ENCODE results near the gene MS4A2. TPM values are rescaled to one million over a fixed set of nuclear protein-coding genes. Genes with fewer than 3 reads are reported as not detected.

MS4A2 gene
- total and polyA plus RNA-seq, 4 donors: 0.23 to 8.5 (median 0.63) TPM

GRCh38 chr11:60077216-60077817 lies 11.1 kb upstream of the MS4A2 start:
- no peaks in the 10 kb centered on the region for H3K27me3 ChIP-seq (ENCODE audit: control insufficient read depth in 3 of 3, insufficient read depth in 3 of 3, low read length in 2 of 3)
- TF ChIP-seq, protein P1, sequence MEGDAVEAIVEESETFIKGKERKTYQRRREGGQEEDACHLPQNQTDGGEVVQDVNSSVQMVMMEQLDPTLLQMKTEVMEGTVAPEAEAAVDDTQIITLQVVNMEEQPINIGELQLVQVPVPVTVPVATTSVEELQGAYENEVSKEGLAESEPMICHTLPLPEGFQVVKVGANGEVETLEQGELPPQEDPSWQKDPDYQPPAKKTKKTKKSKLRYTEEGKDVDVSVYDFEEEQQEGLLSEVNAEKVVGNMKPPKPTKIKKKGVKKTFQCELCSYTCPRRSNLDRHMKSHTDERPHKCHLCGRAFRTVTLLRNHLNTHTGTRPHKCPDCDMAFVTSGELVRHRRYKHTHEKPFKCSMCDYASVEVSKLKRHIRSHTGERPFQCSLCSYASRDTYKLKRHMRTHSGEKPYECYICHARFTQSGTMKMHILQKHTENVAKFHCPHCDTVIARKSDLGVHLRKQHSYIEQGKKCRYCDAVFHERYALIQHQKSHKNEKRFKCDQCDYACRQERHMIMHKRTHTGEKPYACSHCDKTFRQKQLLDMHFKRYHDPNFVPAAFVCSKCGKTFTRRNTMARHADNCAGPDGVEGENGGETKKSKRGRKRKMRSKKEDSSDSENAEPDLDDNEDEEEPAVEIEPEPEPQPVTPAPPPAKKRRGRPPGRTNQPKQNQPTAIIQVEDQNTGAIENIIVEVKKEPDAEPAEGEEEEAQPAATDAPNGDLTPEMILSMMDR (IDR thresholded peaks at IDR 0.05; ENCODE audit: control extremely low read depth, extremely low read depth): no peak
- DNase-seq (no peak), ATAC-seq (ENCODE audit: insufficient read depth, low FRiP score) (no peak)
- no peak overlapping the region for H3K4me3 ChIP-seq
- 76 to 77% methylated on average over 15 of the region's 15 CpGs for WGBS, 2 donors
- H3K27ac ChIP-seq (ENCODE audit: low read depth in 1 of 2, low read length in 1 of 2): no peak overlapping the region
- peaks cover 0 to 2% (median 0%) of the 10 kb centered on the region in 4 donors for H3K9me3 ChIP-seq (ENCODE audit: control insufficient read depth in 4 of 4, insufficient read depth in 3 of 4, low read length in 3 of 4)
- no peak overlapping the region for H3K9ac ChIP-seq (ENCODE audit: insufficient read depth in 1 of 2, low read length in 2 of 2)
- H3K36me3 ChIP-seq (ENCODE audit: control insufficient read depth in 4 of 4, insufficient read depth in 4 of 4, low read length in 4 of 4): no peaks in the 10 kb centered on the region
- no peaks in the 10 kb centered on the region for H3K4me1 ChIP-seq (ENCODE audit: control insufficient read depth in 5 of 5, insufficient read depth in 5 of 5, low read length in 5 of 5)

- DNase-seq: no peak
- Histone ChIP-seq H3K4me3 (no peak overlapping the region), H3K9ac (ENCODE audit: insufficient read depth in 1 of 2, low read length in 2 of 2) (no peak overlapping the region), H3K4me1 (ENCODE audit: control insufficient read depth in 5 of 5, insufficient read depth in 5 of 5, low read length in 5 of 5) (no peaks in the 10 kb centered on the region), H3K36me3 (ENCODE audit: control insufficient read depth in 4 of 4, insufficient read depth in 4 of 4, low read length in 4 of 4) (no peaks in the 10 kb centered on the region), H3K27me3 (ENCODE audit: control insufficient read depth in 3 of 3, insufficient read depth in 3 of 3, low read length in 2 of 3) (no peaks in the 10 kb centered on the region), H3K9me3 (ENCODE audit: control insufficient read depth in 4 of 4, insufficient read depth in 3 of 4, low read length in 3 of 4) (peaks cover 0 to 2% (median 0%) of the 10 kb centered on the region in 4 donors), H3K27ac (ENCODE audit: low read depth in 1 of 2, low read length in 1 of 2) (no peak overlapping the region)
- WGBS, 2 donors: 76 to 90% methylated on average over 1 of the region's 1 CpG
- ATAC-seq (ENCODE audit: insufficient read depth, low FRiP score): no peak
- TF ChIP-seq, protein P1 (IDR thresholded peaks at IDR 0.05; ENCODE audit: control extremely low read depth, extremely low read depth): no peak
These were observed 10.5 kb upstream of the MS4A2 start for GRCh38 chr11:60077981-60078380.

DNA sequence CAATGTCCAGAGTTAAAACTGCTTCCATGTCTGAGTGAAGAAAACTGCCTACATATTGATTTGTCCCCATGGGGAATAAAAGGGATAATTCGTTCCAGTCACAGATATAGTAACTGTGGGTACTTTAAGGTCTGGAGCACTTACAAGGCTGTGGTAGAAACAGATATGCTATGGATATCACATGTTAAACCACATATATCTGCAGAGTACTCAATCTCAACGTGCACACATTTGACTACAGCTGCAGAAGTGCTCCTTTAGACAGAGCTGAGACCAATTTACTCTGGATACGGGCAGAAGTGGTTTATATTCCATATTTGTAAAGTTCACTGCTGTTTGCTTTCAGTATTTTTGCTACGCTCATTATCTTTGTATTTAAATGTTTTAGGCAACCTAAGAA lies 9.7 kb upstream of the MS4A2 start:
- 62 to 66% methylated on average over 4 of the region's 4 CpGs for WGBS, 2 donors
- H3K27me3 ChIP-seq (ENCODE audit: control insufficient read depth in 3 of 3, insufficient read depth in 3 of 3, low read length in 2 of 3): no peaks in the 10 kb centered on the region
- H3K36me3 ChIP-seq (ENCODE audit: control insufficient read depth in 4 of 4, insufficient read depth in 4 of 4, low read length in 4 of 4): no peaks in the 10 kb centered on the region
- H3K9ac ChIP-seq (ENCODE audit: insufficient read depth in 1 of 2, low read length in 2 of 2): no peak overlapping the region
- no peaks in the 10 kb centered on the region for H3K4me1 ChIP-seq (ENCODE audit: control insufficient read depth in 5 of 5, insufficient read depth in 5 of 5, low read length in 5 of 5)
- TF ChIP-seq, protein P1 (IDR thresholded peaks at IDR 0.05; ENCODE audit: control extremely low read depth, extremely low read depth): no peak
- peaks cover 0 to 2% (median 0%) of the 10 kb centered on the region in 4 donors for H3K9me3 ChIP-seq (ENCODE audit: control insufficient read depth in 4 of 4, insufficient read depth in 3 of 4, low read length in 3 of 4)
- no peak for ATAC-seq (ENCODE audit: insufficient read depth, low FRiP score)
- no peak for DNase-seq
- H3K27ac ChIP-seq (ENCODE audit: low read depth in 1 of 2, low read length in 1 of 2): no peak overlapping the region
- no peak overlapping the region for H3K4me3 ChIP-seq

GRCh38 chr11:60080535-60080934 lies 7.9 kb upstream of the MS4A2 start:
- H3K4me3 ChIP-seq: no peak overlapping the region
- no peak for ATAC-seq (ENCODE audit: insufficient read depth, low FRiP score)
- 54 to 56% methylated on average over 3 of the region's 3 CpGs for WGBS, 2 donors
- DNase-seq: no peak
- no peaks in the 10 kb centered on the region for H3K27me3 ChIP-seq (ENCODE audit: control insufficient read depth in 3 of 3, insufficient read depth in 3 of 3, low read length in 2 of 3)
- TF ChIP-seq, protein P1 (IDR thresholded peaks at IDR 0.05; ENCODE audit: control extremely low read depth, extremely low read depth): no peak
- no peak overlapping the region for H3K27ac ChIP-seq (ENCODE audit: low read depth in 1 of 2, low read length in 1 of 2)
- peaks cover 0 to 2% (median 0%) of the 10 kb centered on the region in 4 donors for H3K9me3 ChIP-seq (ENCODE audit: control insufficient read depth in 4 of 4, insufficient read depth in 3 of 4, low read length in 3 of 4)
- H3K9ac ChIP-seq (ENCODE audit: insufficient read depth in 1 of 2, low read length in 2 of 2): no peak overlapping the region
- no peaks in the 10 kb centered on the region for H3K36me3 ChIP-seq (ENCODE audit: control insufficient read depth in 4 of 4, insufficient read depth in 4 of 4, low read length in 4 of 4)
- no peaks in the 10 kb centered on the region for H3K4me1 ChIP-seq (ENCODE audit: control insufficient read depth in 5 of 5, insufficient read depth in 5 of 5, low read length in 5 of 5)
